ENCODE data around the gene KCNQ4.

Gene KCNQ4

GRCh38 chr1:40845895-40846294, 62.3 kb downstream of the KCNQ4 start:
- Histone ChIP-seq H3K27me3 (ENCODE audit: insufficient read depth, low read length) (peaks cover 6% of the 10 kb centered on the region; the same call in 1 of the 2 replicates), H2AFZ (ENCODE audit: low read length) (no peak overlapping the region), H3K4me1 (ENCODE audit: insufficient read depth, low read length, severe bottlenecking) (peaks cover 5% of the 10 kb centered on the region), H3F3A (ENCODE audit: insufficient read depth, low read length) (no peaks in the 10 kb centered on the region), H3K79me2 (ENCODE audit: insufficient read depth, low read length) (no peaks in the 10 kb centered on the region), H3K27ac (ENCODE audit: low read depth, low read length, poor library complexity, severe bottlenecking) (no peak overlapping the region), H3K9me2 (ENCODE audit: low read depth, low read length) (no peaks in the 10 kb centered on the region), H3K36me3 (ENCODE audit: insufficient read depth, low read length) (no peaks in the 10 kb centered on the region), H3K9me3 (ENCODE audit: low read length) (no peaks in the 10 kb centered on the region), H4K20me1 (ENCODE audit: insufficient read depth, low read length) (no peaks in the 10 kb centered on the region), H3K9ac (ENCODE audit: low read length) (no peak overlapping the region), H3K4me2 (ENCODE audit: low read length) (no peak overlapping the region), H3K4me3 (ENCODE audit: low read depth, low read length, poor library complexity, severe bottlenecking) (no peak overlapping the region)
- TF ChIP-seq CTCF (IDR thresholded peaks at IDR 0.05; ENCODE audit: low read length) = no peak
- TF ChIP-seq EZH2 (IDR thresholded peaks at IDR 0.05; ENCODE audit: borderline replicate concordance, low read length) = no peak

GRCh38 chr1:40847023-40847745, 63.6 kb downstream of the KCNQ4 start:
- no peaks in the 10 kb centered on the region for H3K9me3 ChIP-seq (ENCODE audit: low read length)

GRCh38 chr1:40848530-40849189, 65.1 kb downstream of the KCNQ4 start:
- TF ChIP-seq CTCF (IDR thresholded peaks at IDR 0.05; ENCODE audit: low read length) (peak; percentile 69), EZH2 (IDR thresholded peaks at IDR 0.05; ENCODE audit: borderline replicate concordance, low read length) (no peak)
- H3K27ac ChIP-seq (ENCODE audit: low read depth, low read length, poor library complexity, severe bottlenecking) = no peak overlapping the region
- no peak overlapping the region for H2AFZ ChIP-seq (ENCODE audit: low read length)
- H3F3A ChIP-seq (ENCODE audit: insufficient read depth, low read length) = no peaks in the 10 kb centered on the region
- H3K9ac ChIP-seq (ENCODE audit: low read length) = no peak overlapping the region
- H3K4me2 ChIP-seq (ENCODE audit: low read length) = no peak overlapping the region
- no peaks in the 10 kb centered on the region for H3K27me3 ChIP-seq (ENCODE audit: insufficient read depth, low read length)
- H3K36me3 ChIP-seq (ENCODE audit: insufficient read depth, low read length) = no peaks in the 10 kb centered on the region
- no peak overlapping the region for H3K4me3 ChIP-seq (ENCODE audit: low read depth, low read length, poor library complexity, severe bottlenecking)
- no peaks in the 10 kb centered on the region for H3K79me2 ChIP-seq (ENCODE audit: insufficient read depth, low read length)
- no peaks in the 10 kb centered on the region for H4K20me1 ChIP-seq (ENCODE audit: insufficient read depth, low read length)
- H3K4me1 ChIP-seq (ENCODE audit: insufficient read depth, low read length, severe bottlenecking) = peaks cover 5% of the 10 kb centered on the region
- H3K9me2 ChIP-seq (ENCODE audit: low read depth, low read length) = no peaks in the 10 kb centered on the region
- H3K9me3 ChIP-seq (ENCODE audit: low read length) = no peaks in the 10 kb centered on the region

More at GRCh38 chr1:40847023-40847745, 63.6 kb downstream of the KCNQ4 start:
- Histone ChIP-seq H3K27me3 (ENCODE audit: insufficient read depth, low read length) (peaks cover 6% of the 10 kb centered on the region; the same call in 1 of the 2 replicates), H4K20me1 (ENCODE audit: insufficient read depth, low read length) (no peaks in the 10 kb centered on the region), H3K4me1 (ENCODE audit: insufficient read depth, low read length, severe bottlenecking) (peaks cover 5% of the 10 kb centered on the region), H3K79me2 (ENCODE audit: insufficient read depth, low read length) (no peaks in the 10 kb centered on the region), H2AFZ (ENCODE audit: low read length) (no peak overlapping the region), H3F3A (ENCODE audit: insufficient read depth, low read length) (no peaks in the 10 kb centered on the region), H3K4me3 (ENCODE audit: low read depth, low read length, poor library complexity, severe bottlenecking) (no peak overlapping the region), H3K4me2 (ENCODE audit: low read length) (no peak overlapping the region), H3K36me3 (ENCODE audit: insufficient read depth, low read length) (no peaks in the 10 kb centered on the region), H3K9me2 (ENCODE audit: low read depth, low read length) (no peaks in the 10 kb centered on the region), H3K27ac (ENCODE audit: low read depth, low read length, poor library complexity, severe bottlenecking) (no peak overlapping the region), H3K9ac (ENCODE audit: low read length) (no peak overlapping the region)
- TF ChIP-seq EZH2 (IDR thresholded peaks at IDR 0.05; ENCODE audit: borderline replicate concordance, low read length) = no peak
- no peak for TF ChIP-seq CTCF (IDR thresholded peaks at IDR 0.05; ENCODE audit: low read length)
